GM18909 (cell line): ENCODE measurements around the gene ADGRL3.
"Not testable (repeated sequence)": the region's sequence is repeated elsewhere in the genome, so short reads cannot be mapped to it uniquely, and the experiment has no call there.

Experiments used
- ATAC-seq: cut with Tn5 transposase; IDR thresholded peaks from one replicate; pipeline ENCODE4 v1.9.1; 2021; ENCODE audit warnings: mild to moderate bottlenecking; ENCODE audit not compliant: unreplicated experiment, poor library complexity

Gene ADGRL3

GRCh38 chr4:61693520-61693919 is 493.4 kb downstream of the ADGRL3 start:
- ATAC-seq = no peak

- no peak for ATAC-seq
Observed at GRCh38 chr4:61714387-61714911, 514.3 kb downstream of the ADGRL3 start.

- no peak for ATAC-seq
Observed at GRCh38 chr4:61716426-61716825, 516.3 kb downstream of the ADGRL3 start.

GRCh38 chr4:61723492-61723891 is 523.4 kb downstream of the ADGRL3 start:
- no peak for ATAC-seq

GRCh38 chr4:61727286-61727685 is 527.2 kb downstream of the ADGRL3 start:
- no peak for ATAC-seq

- no peak for ATAC-seq
Observed at GRCh38 chr4:61734409-61734808, 534.3 kb downstream of the ADGRL3 start.

- ATAC-seq = no peak
Observed at GRCh38 chr4:61739887-61740286, 539.8 kb downstream of the ADGRL3 start.

GRCh38 chr4:61740886-61741285 is 540.8 kb downstream of the ADGRL3 start:
- no peak for ATAC-seq

- no peak for ATAC-seq
Observed at GRCh38 chr4:61741327-61742096, 541.4 kb downstream of the ADGRL3 start.

- ATAC-seq = no peak
Observed at GRCh38 chr4:61750810-61751209, 550.7 kb downstream of the ADGRL3 start.

GRCh38 chr4:61752617-61753016 is 552.5 kb downstream of the ADGRL3 start:
- no peak for ATAC-seq

GRCh38 chr4:61753739-61754138 is 553.6 kb downstream of the ADGRL3 start:
- no peak for ATAC-seq

GRCh38 chr4:61756937-61757336 is 556.8 kb downstream of the ADGRL3 start:
- ATAC-seq = not testable (repeated sequence)

GRCh38 chr4:61757983-61758382 is 557.9 kb downstream of the ADGRL3 start:
- ATAC-seq = not testable (repeated sequence)

GRCh38 chr4:61758596-61758995 is 558.5 kb downstream of the ADGRL3 start:
- ATAC-seq = not testable (repeated sequence)

GRCh38 chr4:61759245-61759644 is 559.1 kb downstream of the ADGRL3 start:
- ATAC-seq = not testable (repeated sequence)

- not testable (repeated sequence) for ATAC-seq
Observed at GRCh38 chr4:61759885-61760284, 559.8 kb downstream of the ADGRL3 start.

- ATAC-seq = no peak
Observed at GRCh38 chr4:61760820-61761219, 560.7 kb downstream of the ADGRL3 start.

GRCh38 chr4:61762722-61763627 is 562.8 kb downstream of the ADGRL3 start:
- no peak for ATAC-seq

- ATAC-seq = no peak
Observed at GRCh38 chr4:61763682-61764081, 563.6 kb downstream of the ADGRL3 start.

- ATAC-seq = not testable (repeated sequence)
Observed at GRCh38 chr4:61764090-61764489, 564.0 kb downstream of the ADGRL3 start.
